ENCODE results near the gene NOXO1. TPM values are rescaled to one million over a fixed set of nuclear protein-coding genes. Genes with fewer than 3 reads are reported as not detected.
A peak's percentile ranks its signal among the peaks of the same experiment; 100 is the strongest.

Gene NOXO1
- not detected in 2 replicates for total RNA-seq (2014; rRNA removed; shearing (Covaris generic))

- DNase-seq (ENCODE audit: low spot score): no peak
Measured at GRCh38 chr16:1981398-1981836, at the start of gene NOXO1. TSS of gene NOXO1 (minus strand) at chr16:1981469. CDS start at chr16:1981179, 290 bp downstream.

GRCh38 chr16:2030036-2030435, 48.8 kb upstream of the NOXO1 start:
- DNase-seq (ENCODE audit: low spot score): no peak

More at GRCh38 chr16:1981398-1981836, at the start of gene NOXO1:
- in situ Hi-C loops (cut with HindIII; ENCODE audit: low sequenced_read_pairs): no loop called here

GRCh38 chr16:2029350-2029749, 48.1 kb upstream of the NOXO1 start:
- in situ Hi-C loops (cut with HindIII; ENCODE audit: low sequenced_read_pairs): no loop called here
- DNase-seq (ENCODE audit: low spot score): no peak

More at GRCh38 chr16:2030036-2030435, 48.8 kb upstream of the NOXO1 start:
- in situ Hi-C loops (cut with HindIII; ENCODE audit: low sequenced_read_pairs): no loop called here

- in situ Hi-C loops (cut with HindIII; ENCODE audit: low sequenced_read_pairs): no loop called here
- DNase-seq (ENCODE audit: low spot score): no peak
Measured at GRCh38 chr16:2028620-2029220, 47.5 kb upstream of the NOXO1 start.

GRCh38 chr16:2028146-2028545, 46.9 kb upstream of the NOXO1 start:
- DNase-seq (ENCODE audit: low spot score): no peak
- in situ Hi-C loops (cut with HindIII; ENCODE audit: low sequenced_read_pairs): no loop called here

- in situ Hi-C loops (cut with HindIII; ENCODE audit: low sequenced_read_pairs): no loop called here
- peak; percentile 68 for DNase-seq (ENCODE audit: low spot score)
Measured at GRCh38 chr16:2027024-2028010, 46.0 kb upstream of the NOXO1 start.

GRCh38 chr16:2026461-2027023, 45.3 kb upstream of the NOXO1 start, which contains the start of gene NHERF2:
TSS of gene NHERF2 (plus strand) at chr16:2026902. CDS start at chr16:2027006, 104 bp downstream.
- in situ Hi-C loops (cut with HindIII; ENCODE audit: low sequenced_read_pairs): no loop called here
- DNase-seq (ENCODE audit: low spot score): peak; percentile 52

GRCh38 chr16:2025878-2026460, 44.7 kb upstream of the NOXO1 start:
- DNase-seq (ENCODE audit: low spot score): no peak
- in situ Hi-C loops (cut with HindIII; ENCODE audit: low sequenced_read_pairs): no loop called here

GRCh38 chr16:2025251-2025650, 44.0 kb upstream of the NOXO1 start:
- in situ Hi-C loops (cut with HindIII; ENCODE audit: low sequenced_read_pairs): no loop called here
- no peak for DNase-seq (ENCODE audit: low spot score)

- in situ Hi-C loops (cut with HindIII; ENCODE audit: low sequenced_read_pairs): no loop called here
- DNase-seq (ENCODE audit: low spot score): no peak
Measured at GRCh38 chr16:2024032-2024420, 42.8 kb upstream of the NOXO1 start.

GRCh38 chr16:2023092-2024031, 42.1 kb upstream of the NOXO1 start:
- in situ Hi-C loops (cut with HindIII; ENCODE audit: low sequenced_read_pairs): no loop called here
- peak; percentile 89 for DNase-seq (ENCODE audit: low spot score)

GRCh38 chr16:2022723-2023091, 41.4 kb upstream of the NOXO1 start:
- DNase-seq (ENCODE audit: low spot score): no peak
- in situ Hi-C loops (cut with HindIII; ENCODE audit: low sequenced_read_pairs): no loop called here

- in situ Hi-C loops (cut with HindIII; ENCODE audit: low sequenced_read_pairs): no loop called here
- DNase-seq (ENCODE audit: low spot score): no peak
Measured at GRCh38 chr16:2019921-2020831, 38.9 kb upstream of the NOXO1 start.

- no peak for DNase-seq (ENCODE audit: low spot score)
- in situ Hi-C loops (cut with HindIII; ENCODE audit: low sequenced_read_pairs): no loop called here
Measured at GRCh38 chr16:2019518-2019920, 38.2 kb upstream of the NOXO1 start, which contains the start of gene NPW. TSS of gene NPW (plus strand) at chr16:2019785.

- in situ Hi-C loops (cut with HindIII; ENCODE audit: low sequenced_read_pairs): no loop called here
- DNase-seq (ENCODE audit: low spot score): no peak
Measured at GRCh38 chr16:2016407-2016922, 35.2 kb upstream of the NOXO1 start.

GRCh38 chr16:2015947-2016208, 34.6 kb upstream of the NOXO1 start:
- in situ Hi-C loops (cut with HindIII; ENCODE audit: low sequenced_read_pairs): no loop called here
- no peak for DNase-seq (ENCODE audit: low spot score)

GRCh38 chr16:2015117-2015946, 34.1 kb upstream of the NOXO1 start:
- no peak for DNase-seq (ENCODE audit: low spot score)
- in situ Hi-C loops (cut with HindIII; ENCODE audit: low sequenced_read_pairs): no loop called here
